Lower leg skin (tissue), 4 donors: ENCODE data around the gene TDRD9. TPM values are rescaled to one million over a fixed set of nuclear protein-coding genes. Genes with fewer than 3 reads are reported as not detected.

Experiments used
- DNase-seq, 2 donors: peaks; one replicate each; pipeline ENCODE4 v3.0.0-alpha.2; 2019; ENCODE audit warnings: low spot score in 2 of 2
- H3K4me3 ChIP-seq: fragments of 200-600 bp; sonication (generic); 2 replicates; pipeline ENCODE4 v1.5.1; 2017; ENCODE audit warnings: mild to moderate bottlenecking, low read depth; ENCODE audit not compliant: poor library complexity, severe bottlenecking
- CTCF ChIP-seq, 3 donors: fragments of 450-650 bp; IDR thresholded peaks; one replicate each; pipeline ENCODE4 v1.5.1; 2016; ENCODE audit warnings: antibody characterized with exemption in 3 of 3, mild to moderate bottlenecking in 3 of 3, moderate library complexity in 2 of 3
- POLR2A ChIP-seq, 2 donors: fragments of 450-650 bp; IDR thresholded peaks; one replicate each; pipeline ENCODE4 v1.6.1; 2016 to 2017; ENCODE audit warnings: antibody characterized with exemption in 2 of 2, mild to moderate bottlenecking in 1 of 2, moderate library complexity in 1 of 2
- WGBS, 2 donors: methylation state at CpG; one replicate each; pipeline ENCODE4 v1.1.5; 2018; 5-methylcytosine and 5-hydroxymethylcytosine counted together
- intact Hi-C: fragments of 100-400 bp; cut with DNase I; formaldehyde crosslinking; loops from one replicate; pipeline ENCODE4 v1.15.0; 2023; ENCODE audit warnings: low total_unique reads
- total RNA-seq, 4 donors: library from RNA; depleted of rRNA; stranded (reverse); fragments of >200 nt; gene quantifications; one replicate each; pipeline ENCODE4 v1.1.0, GENCODE V29; 2016

The TDRD9 gene
- total RNA-seq, 4 donors from 2014 or later = 0.15 to 0.49 (median 0.16) TPM

- no peak overlapping the region for H3K4me3 ChIP-seq
- WGBS, 2 donors = 66 to 79% methylated on average over 8 to 13 of the region's 13 CpGs
- intact Hi-C loops = loop anchor here (5.0 to 10.0 kb wide), 2 partner anchors 476 to 559 kb away; no protein-coding TSS in a partner anchor
Observed at GRCh38 chr14:104086210-104086660, 158.0 kb downstream of the TDRD9 start.

GRCh38 chr14:104086661-104087461, 158.6 kb downstream of the TDRD9 start:
- no peak overlapping the region for H3K4me3 ChIP-seq
- no peak for DNase-seq
- WGBS, 2 donors = 65 to 80% methylated on average over 16 of the region's 16 CpGs
- TF ChIP-seq CTCF (IDR thresholded peaks at IDR 0.05) (no peak), POLR2A (IDR thresholded peaks at IDR 0.05) (no peak)
- intact Hi-C loops = loop anchor here (5.0 to 10.0 kb wide), 2 partner anchors 475 to 558 kb away; no protein-coding TSS in a partner anchor

More at GRCh38 chr14:104086210-104086660, 158.0 kb downstream of the TDRD9 start:
- DNase-seq = no peak
- TF ChIP-seq POLR2A (IDR thresholded peaks at IDR 0.05) (no peak), CTCF (IDR thresholded peaks at IDR 0.05) (no peak)

GRCh38 chr14:104087505-104087904, 159.2 kb downstream of the TDRD9 start:
- intact Hi-C loops = loop anchor here (5.0 to 10.0 kb wide), 2 partner anchors 475 to 557 kb away; no protein-coding TSS in a partner anchor
- no peak overlapping the region for H3K4me3 ChIP-seq
- no peak for TF ChIP-seq CTCF (IDR thresholded peaks at IDR 0.05)
- TF ChIP-seq POLR2A (IDR thresholded peaks at IDR 0.05) = no peak
- WGBS, 2 donors = 85 to 86% methylated on average over 15 to 17 of the region's 17 CpGs
- peak in 1 of 2 donors; percentile 78 for DNase-seq

- intact Hi-C loops = loop anchor here (5.0 to 10.0 kb wide), 2 partner anchors 474 to 557 kb away; no protein-coding TSS in a partner anchor
Observed at GRCh38 chr14:104087981-104088850, 160.0 kb downstream of the TDRD9 start.

More at GRCh38 chr14:104087981-104088850, 160.0 kb downstream of the TDRD9 start:
- 80 to 89% methylated on average over 15 to 23 of the region's 23 CpGs for WGBS, 2 donors
- TF ChIP-seq CTCF (IDR thresholded peaks at IDR 0.05) (no peak), POLR2A (IDR thresholded peaks at IDR 0.05) (no peak)
- H3K4me3 ChIP-seq = no peak overlapping the region
- DNase-seq = peak in 1 of 2 donors; percentile 72
